OCI-LY7 (cell line): ENCODE measurements around the gene BIRC2.

ENCODE experiments used
- CTCF ChIP-seq: fragments of 200-600 bp; sonication (generic); conservative IDR thresholded peaks from 2 replicates; pipeline ENCODE4 v1.5.1; 2014; ENCODE audit warnings: mild to moderate bottlenecking, antibody characterized with exemption, low read length, moderate library complexity, mixed read lengths
- EZH2phosphoT487 ChIP-seq: fragments of 200-600 bp; sonication (generic); IDR thresholded peaks from 2 replicates; pipeline ENCODE4 v1.6.1; 2018; ENCODE audit warnings: low read depth, borderline replicate concordance, mild to moderate bottlenecking, mixed run types, antibody characterized with exemption, low read length, moderate library complexity, mixed read lengths

- TF ChIP-seq CTCF (no peak; the same call in 1 of the 2 replicates), EZH2phosphoT487 (no peak)
Observed at GRCh38 chr11:102393272-102393730, 46.3 kb downstream of the BIRC2 start.
